Fibroblast of skin of left biceps (primary cell): ENCODE measurements around the gene DRAXIN.

Experiments used
- DNase-seq, 2 experiments: peaks; one replicate each; pipeline ENCODE4 v3.0.0-alpha.2; 2013; ENCODE audit warnings: low read depth in 2 of 2

DRAXIN gene

GRCh38 chr1:11688506-11688905 lies 3.0 kb upstream of the DRAXIN start:
- DNase-seq: no peak

- DNase-seq: no peak
These were observed 861 bp upstream of the DRAXIN start for GRCh38 chr1:11690397-11691301.

- DNase-seq: no peak
These were observed 610 bp downstream of the DRAXIN start for GRCh38 chr1:11691928-11692711.

GRCh38 chr1:11693024-11693590 lies 1.6 kb downstream of the DRAXIN start:
- no peak for DNase-seq

- DNase-seq: no peak
These were observed 2.4 kb downstream of the DRAXIN start for GRCh38 chr1:11693917-11694316.

- no peak for DNase-seq
These were observed 4.4 kb downstream of the DRAXIN start for GRCh38 chr1:11695861-11696260.

GRCh38 chr1:11697188-11697892 lies 5.8 kb downstream of the DRAXIN start:
- DNase-seq: no peak

- no peak for DNase-seq
These were observed 6.3 kb downstream of the DRAXIN start for GRCh38 chr1:11697893-11698210.

- no peak for DNase-seq
These were observed 9.3 kb downstream of the DRAXIN start for GRCh38 chr1:11700601-11701467.

- no peak for DNase-seq
These were observed 10.0 kb downstream of the DRAXIN start for GRCh38 chr1:11701551-11701961.

GRCh38 chr1:11701981-11702803 lies 10.7 kb downstream of the DRAXIN start:
- DNase-seq: no peak

- DNase-seq: no peak
These were observed 12.1 kb downstream of the DRAXIN start for GRCh38 chr1:11703357-11704193.

GRCh38 chr1:11704194-11704529 lies 12.7 kb downstream of the DRAXIN start:
- no peak for DNase-seq

GRCh38 chr1:11704691-11705475 lies 13.4 kb downstream of the DRAXIN start:
- DNase-seq: no peak

- DNase-seq: no peak
These were observed 14.1 kb downstream of the DRAXIN start for GRCh38 chr1:11705596-11705995.

- no peak for DNase-seq
These were observed 14.8 kb downstream of the DRAXIN start for GRCh38 chr1:11706292-11706691.

- no peak for DNase-seq
These were observed 16.2 kb downstream of the DRAXIN start for GRCh38 chr1:11707621-11708276.
